K562 (cell line): ENCODE results near the gene KNCN. TPM values are rescaled to one million over a fixed set of nuclear protein-coding genes. Genes with fewer than 3 reads are reported as not detected.
A peak's percentile ranks its signal among the peaks of the same experiment; 100 is the strongest.

Experiments
- CTBP1 ChIP-seq: fragments of 450-650 bp; IDR thresholded peaks from 2 replicates; pipeline ENCODE4 v1.6.1; 2016; ENCODE audit warnings: borderline replicate concordance
- CXXC5 ChIP-seq: fragments of 250-450 bp; sonication (Bioruptor Pico); IDR thresholded peaks from 2 replicates; pipeline ENCODE4 v1.8.0; 2022; ENCODE audit warnings: inconsistent platforms, mild to moderate bottlenecking, moderate library complexity
- EP300 ChIP-seq: IDR thresholded peaks from 2 replicates; pipeline ENCODE4 v1.6.1; 2012; ENCODE audit warnings: low read length, improper control_type of control experiment
- GATAD2A ChIP-seq: fragments of 450-650 bp; IDR thresholded peaks from 2 replicates; pipeline ENCODE4 v1.6.1; 2017
- HDAC1 ChIP-seq, 2 experiments: fragments of 450-650 bp; IDR thresholded peaks; 2 replicates each; pipeline ENCODE4 v1.6.1; 2016 to 2017; ENCODE audit warnings: inconsistent platforms in 1 of 2, mild to moderate bottlenecking in 1 of 2, moderate library complexity in 1 of 2
- HIVEP1 ChIP-seq: fragments of 250-450 bp; sonication (Bioruptor Pico); IDR thresholded peaks from 2 replicates; pipeline ENCODE4 v1.4.0; 2020; ENCODE audit warnings: mild to moderate bottlenecking
- KLF16 ChIP-seq: IDR thresholded peaks from 2 replicates; pipeline ENCODE4 v1.6.1; 2016; ENCODE audit warnings: antibody characterized with exemption
- MEIS2 ChIP-seq: fragments of 450-650 bp; IDR thresholded peaks from 2 replicates; pipeline ENCODE4 v1.6.1; 2014; ENCODE audit warnings: mild to moderate bottlenecking; ENCODE audit not compliant: partially characterized antibody
- MYNN ChIP-seq, 2 experiments: sonication (generic); formaldehyde crosslinking in 1 of 2; IDR thresholded peaks; 2 replicates each; pipeline versions ENCODE4 v1.5.0 to v1.6.1; 2016 to 2020; ENCODE audit warnings: antibody characterized with exemption in 1 of 2, missing genetic modification reagents in 1 of 2
- NELFE ChIP-seq: IDR thresholded peaks from 2 replicates; pipeline ENCODE4 v1.6.1; 2011; ENCODE audit warnings: mild to moderate bottlenecking; ENCODE audit not compliant: insufficient read depth, insufficient read length
- PHB2 ChIP-seq: fragments of 450-650 bp; IDR thresholded peaks from 2 replicates; pipeline ENCODE4 v1.6.1; 2017; ENCODE audit warnings: low read depth
- PURB ChIP-seq: sonication (generic); formaldehyde crosslinking; IDR thresholded peaks from 2 replicates; pipeline ENCODE4 v1.9.0; 2021; ENCODE audit warnings: low read depth, mild to moderate bottlenecking, missing genetic modification reagents
- RB1 ChIP-seq: fragments of 450-650 bp; IDR thresholded peaks from 2 replicates; pipeline ENCODE4 v1.6.1; 2017; ENCODE audit warnings: low read depth, mild to moderate bottlenecking
- SMARCB1 ChIP-seq: IDR thresholded peaks from 2 replicates; pipeline ENCODE4 v1.6.1; 2011; ENCODE audit warnings: improper control_type of control experiment, low read depth; ENCODE audit not compliant: insufficient read length
- TAF1 ChIP-seq: IDR thresholded peaks from 2 replicates; pipeline ENCODE4 v1.6.1; 2011; ENCODE audit warnings: mild to moderate bottlenecking, low read length, moderate library complexity; ENCODE audit not compliant: insufficient read depth, control insufficient read depth, severe bottlenecking; ENCODE audit errors: extremely low read depth
- ZNF263 ChIP-seq: sonication (generic); formaldehyde crosslinking; IDR thresholded peaks from 2 replicates; pipeline ENCODE4 v1.8.0; 2022; ENCODE audit warnings: mild to moderate bottlenecking, missing genetic modification reagents, borderline replicate concordance
- ZNF384 ChIP-seq: IDR thresholded peaks from 2 replicates; pipeline ENCODE4 v1.6.1; 2012; ENCODE audit warnings: low read depth, low read length, improper control_type of control experiment
- ZNF696 ChIP-seq: fragments of 250-450 bp; sonication (Bioruptor Pico); conservative IDR thresholded peaks from 2 replicates; pipeline ENCODE4 v1.4.0; 2020; ENCODE audit warnings: mild to moderate bottlenecking, moderate library complexity
- polyA plus RNA-seq, 8 experiments: library from polyadenylated mRNA; depleted of rRNA in 4 of 8; stranded (reverse) in 5 of 8; unstranded in 3 of 8; fragments of >200 nt; fragmentation: Nextera tagmentation in 2 of 8; fragmentation: Illumina TruSeq in 1 of 8; extraction: Ambion mirVana in 2 of 8; extraction: Trizol in 1 of 8; gene quantifications; 2 replicates each; pipeline versions ENCODE4 v1.2.1 to v1.2.3, GENCODE V29; 2011 to 2014; ENCODE audit warnings: inconsistent platforms in 1 of 8, missing spikeins in 1 of 8
- total RNA-seq, 7 experiments: library from RNA; depleted of rRNA in 6 of 7; stranded (reverse); fragments of >200 nt in 6 of 7; fragmentation: Illumina TruSeq in 2 of 7; extraction: Trizol in 2 of 7; gene quantifications; 2 replicates each; pipeline versions ENCODE4 v1.2.1 to v1.2.3, GENCODE V29; 2011 to 2021; ENCODE audit warnings: low replicate concordance in 1 of 7
- TF ChIP-seq, protein P1 (sequence below): sonication (generic); formaldehyde crosslinking; IDR thresholded peaks from 2 replicates; pipeline ENCODE4 v1.8.0; 2022; ENCODE audit warnings: mild to moderate bottlenecking, missing genetic modification reagents, borderline replicate concordance
- TF ChIP-seq, protein P2 (sequence below): fragments of 250-450 bp; sonication (Bioruptor Pico); IDR thresholded peaks from 2 replicates; pipeline ENCODE4 v1.8.0; 2022; ENCODE audit warnings: inconsistent platforms, mild to moderate bottlenecking, moderate library complexity, borderline replicate concordance
- TF ChIP-seq, protein P3 (sequence below), 2 experiments: IDR thresholded peaks; 2 replicates each; pipeline ENCODE4 v1.6.1; 2012; ENCODE audit warnings: improper control_type of control experiment in 2 of 2, low read depth in 2 of 2, low read length in 2 of 2, borderline replicate concordance in 1 of 2
- TF ChIP-seq, protein P4 (sequence below): fragments of 200-800 bp; sonication (Bioruptor generic); IDR thresholded peaks from 2 replicates; pipeline ENCODE4 v1.6.1; 2017; ENCODE audit warnings: missing genetic modification characterization, missing compliant biosample characterization

KNCN gene
- total and polyA plus RNA-seq, 9 of the 15 experiments (the other 6 are each of a cell fraction or from before 2014, with no cell fraction given) = not detected

DNA sequence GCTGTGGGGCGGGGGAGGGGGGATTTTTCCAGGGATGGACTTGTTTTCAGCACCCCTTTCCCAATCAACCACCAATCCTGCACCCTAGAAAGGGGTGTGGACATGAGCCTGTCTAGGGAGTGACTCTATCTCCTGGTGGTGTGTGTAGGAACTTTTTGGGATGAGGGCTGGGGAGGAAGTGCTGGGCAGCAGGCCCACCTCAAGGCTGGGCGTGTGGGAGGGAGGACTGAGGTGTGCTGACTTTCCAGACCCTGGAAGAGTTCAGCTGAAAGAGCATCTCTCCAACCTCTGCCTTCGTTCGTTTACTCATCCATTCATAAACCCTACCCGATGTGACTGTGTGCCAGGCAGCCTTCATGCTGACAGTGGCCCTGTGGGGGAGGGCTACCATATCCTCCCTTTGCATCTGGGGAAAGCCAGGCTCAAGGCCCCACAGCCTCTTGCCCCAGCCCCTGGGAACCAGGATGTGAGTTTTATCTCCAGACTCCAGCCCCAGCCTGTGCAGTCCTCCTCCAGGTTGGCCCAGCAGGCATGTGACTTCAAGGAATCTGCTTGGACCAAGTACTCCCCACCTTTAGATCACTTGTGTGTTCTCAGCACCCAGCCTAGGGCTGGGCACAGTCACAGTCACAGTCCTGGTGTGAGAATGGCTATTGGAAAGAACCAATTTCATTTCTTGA is 6.7 kb downstream of the KNCN start (continued):
- TF ChIP-seq, protein P1, sequence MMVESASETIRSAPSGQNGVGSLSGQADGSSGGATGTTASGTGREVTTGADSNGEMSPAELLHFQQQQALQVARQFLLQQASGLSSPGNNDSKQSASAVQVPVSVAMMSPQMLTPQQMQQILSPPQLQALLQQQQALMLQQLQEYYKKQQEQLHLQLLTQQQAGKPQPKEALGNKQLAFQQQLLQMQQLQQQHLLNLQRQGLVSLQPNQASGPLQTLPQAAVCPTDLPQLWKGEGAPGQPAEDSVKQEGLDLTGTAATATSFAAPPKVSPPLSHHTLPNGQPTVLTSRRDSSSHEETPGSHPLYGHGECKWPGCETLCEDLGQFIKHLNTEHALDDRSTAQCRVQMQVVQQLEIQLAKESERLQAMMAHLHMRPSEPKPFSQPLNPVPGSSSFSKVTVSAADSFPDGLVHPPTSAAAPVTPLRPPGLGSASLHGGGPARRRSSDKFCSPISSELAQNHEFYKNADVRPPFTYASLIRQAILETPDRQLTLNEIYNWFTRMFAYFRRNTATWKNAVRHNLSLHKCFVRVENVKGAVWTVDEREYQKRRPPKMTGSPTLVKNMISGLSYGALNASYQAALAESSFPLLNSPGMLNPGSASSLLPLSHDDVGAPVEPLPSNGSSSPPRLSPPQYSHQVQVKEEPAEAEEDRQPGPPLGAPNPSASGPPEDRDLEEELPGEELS (CRISPR knock-in tag) = no peak
- TF ChIP-seq ZNF263 (CRISPR knock-in tag) (peak; percentile 93), HIVEP1 (CRISPR knock-in tag) (0 out of 2 replicates have a peak, but pooled peaks have one; percentile 77), HDAC1 (IDR thresholded peaks at IDR 0.05) (peak in 1 of 2 experiments; percentile 85; a peak in 2 of 4 replicates), KLF16 (peak; percentile 97), ZNF384 (no peak), NELFE (no peak), RB1 (peak; percentile 25; the same call in 1 of the 2 replicates), PURB (CRISPR knock-in tag) (no peak), ZNF696 (CRISPR knock-in tag) (no peak), CTBP1 (peak; percentile 96), CXXC5 (CRISPR knock-in tag) (peak; percentile 73), GATAD2A (peak; percentile 97), SMARCB1 (peak; percentile 75), MYNN (IDR thresholded peaks at IDR 0.05) (peak; percentile 95), MYNN (CRISPR knock-in tag; IDR thresholded peaks at IDR 0.05) (no peak), EP300 (peak; percentile 91), TAF1 (peak; percentile 50), MEIS2 (peak; percentile 62), PHB2 (peak; percentile 93)
- TF ChIP-seq, protein P2, sequence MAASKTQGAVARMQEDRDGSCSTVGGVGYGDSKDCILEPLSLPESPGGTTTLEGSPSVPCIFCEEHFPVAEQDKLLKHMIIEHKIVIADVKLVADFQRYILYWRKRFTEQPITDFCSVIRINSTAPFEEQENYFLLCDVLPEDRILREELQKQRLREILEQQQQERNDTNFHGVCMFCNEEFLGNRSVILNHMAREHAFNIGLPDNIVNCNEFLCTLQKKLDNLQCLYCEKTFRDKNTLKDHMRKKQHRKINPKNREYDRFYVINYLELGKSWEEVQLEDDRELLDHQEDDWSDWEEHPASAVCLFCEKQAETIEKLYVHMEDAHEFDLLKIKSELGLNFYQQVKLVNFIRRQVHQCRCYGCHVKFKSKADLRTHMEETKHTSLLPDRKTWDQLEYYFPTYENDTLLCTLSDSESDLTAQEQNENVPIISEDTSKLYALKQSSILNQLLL (CRISPR knock-in tag) = no peak
- TF ChIP-seq, protein P3, sequence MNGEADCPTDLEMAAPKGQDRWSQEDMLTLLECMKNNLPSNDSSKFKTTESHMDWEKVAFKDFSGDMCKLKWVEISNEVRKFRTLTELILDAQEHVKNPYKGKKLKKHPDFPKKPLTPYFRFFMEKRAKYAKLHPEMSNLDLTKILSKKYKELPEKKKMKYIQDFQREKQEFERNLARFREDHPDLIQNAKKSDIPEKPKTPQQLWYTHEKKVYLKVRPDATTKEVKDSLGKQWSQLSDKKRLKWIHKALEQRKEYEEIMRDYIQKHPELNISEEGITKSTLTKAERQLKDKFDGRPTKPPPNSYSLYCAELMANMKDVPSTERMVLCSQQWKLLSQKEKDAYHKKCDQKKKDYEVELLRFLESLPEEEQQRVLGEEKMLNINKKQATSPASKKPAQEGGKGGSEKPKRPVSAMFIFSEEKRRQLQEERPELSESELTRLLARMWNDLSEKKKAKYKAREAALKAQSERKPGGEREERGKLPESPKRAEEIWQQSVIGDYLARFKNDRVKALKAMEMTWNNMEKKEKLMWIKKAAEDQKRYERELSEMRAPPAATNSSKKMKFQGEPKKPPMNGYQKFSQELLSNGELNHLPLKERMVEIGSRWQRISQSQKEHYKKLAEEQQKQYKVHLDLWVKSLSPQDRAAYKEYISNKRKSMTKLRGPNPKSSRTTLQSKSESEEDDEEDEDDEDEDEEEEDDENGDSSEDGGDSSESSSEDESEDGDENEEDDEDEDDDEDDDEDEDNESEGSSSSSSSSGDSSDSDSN (IDR thresholded peaks at IDR 0.05; ENCODE audit: borderline replicate concordance in 1 of 2, low read depth in 2 of 2, low read length in 2 of 2) = peak; percentile 42 to 60; a peak in 1 of 4 replicates
- TF ChIP-seq, protein P4, sequence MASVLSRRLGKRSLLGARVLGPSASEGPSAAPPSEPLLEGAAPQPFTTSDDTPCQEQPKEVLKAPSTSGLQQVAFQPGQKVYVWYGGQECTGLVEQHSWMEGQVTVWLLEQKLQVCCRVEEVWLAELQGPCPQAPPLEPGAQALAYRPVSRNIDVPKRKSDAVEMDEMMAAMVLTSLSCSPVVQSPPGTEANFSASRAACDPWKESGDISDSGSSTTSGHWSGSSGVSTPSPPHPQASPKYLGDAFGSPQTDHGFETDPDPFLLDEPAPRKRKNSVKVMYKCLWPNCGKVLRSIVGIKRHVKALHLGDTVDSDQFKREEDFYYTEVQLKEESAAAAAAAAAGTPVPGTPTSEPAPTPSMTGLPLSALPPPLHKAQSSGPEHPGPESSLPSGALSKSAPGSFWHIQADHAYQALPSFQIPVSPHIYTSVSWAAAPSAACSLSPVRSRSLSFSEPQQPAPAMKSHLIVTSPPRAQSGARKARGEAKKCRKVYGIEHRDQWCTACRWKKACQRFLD (CRISPR knock-in tag) = peak; percentile 95
